HCT116 (cell line): Measurements from ENCODE around the gene CIITA. TPM values are rescaled to one million over a fixed set of nuclear protein-coding genes. Genes with fewer than 3 reads are reported as not detected.

Experiments used
- ATAC-seq: fragments of 200-7000 bp; cut with Tn5 transposase; 2 replicates; pipeline ENCODE4 v1.9.1; 2020; ENCODE audit warnings: mild to moderate bottlenecking, moderate library complexity
- BruUV-seq: library from RNA; stranded (reverse); fragments of 400-500 nt; replicated peaks from 2 replicates; lab custom pipeline; 2021; lab: Mats Ljungman, UMichigan
- CTCF ChIA-PET: fragments of 300-600 bp; sonication (Branson Sonifier 250); formaldehyde crosslinking; loops from one replicate; lab custom pipeline; 2021; ENCODE audit warnings: antibody characterized with exemption; lab: Charles Lee
- POLR2A ChIA-PET: fragments of 300-600, 350-600 bp; sonication (Branson Sonifier 250); formaldehyde crosslinking; loops from one replicate; lab custom pipeline; 2021; ENCODE audit warnings: antibody characterized with exemption; lab: Charles Lee
- RAD21 ChIA-PET, 2 experiments: fragments of 300-600 bp; sonication (Branson Sonifier 250); formaldehyde crosslinking; loops; one replicate each; lab custom pipeline; 2023; ENCODE audit warnings: low total read pairs in 2 of 2; ENCODE audit not compliant: uncharacterized antibody in 2 of 2, unreplicated experiment in 2 of 2, low non-redundant PET in 1 of 2; lab: Charles Lee
- DNase-seq: peaks from one replicate; pipeline ENCODE4 v3.0.0-alpha.2; 2010; ENCODE audit warnings: low read depth, low spot score
- H2AFZ ChIP-seq: fragments of 200-600 bp; shearing (Covaris generic), sonication (generic); 2 replicates; pipeline ENCODE4 v1.6.1; 2017; ENCODE audit warnings: low read depth, mixed run types, mixed read lengths, antibody characterized with exemption, low read length; ENCODE audit not compliant: poor library complexity, severe bottlenecking
- H3K27ac ChIP-seq: 2 replicates; pipeline ENCODE4 v1.5.1; 2012; ENCODE audit warnings: low read depth, low read length
- H3K27me3 ChIP-seq: fragments of 200-600 bp; sonication (generic); 2 replicates; pipeline ENCODE4 v1.6.1; 2016; ENCODE audit warnings: mixed run types, low read length, mixed read lengths; ENCODE audit not compliant: insufficient read depth
- H3K36me3 ChIP-seq, 2 experiments: fragments of 200-500 bp in 1 of 2; fragments of 200-600 bp in 1 of 2; sonication (Bioruptor generic) in 1 of 2; sonication (generic) in 1 of 2; 2 replicates each; pipeline versions ENCODE4 v1.5.1 to v1.6.1; 2014 to 2016; ENCODE audit warnings: low read length in 2 of 2, inconsistent platforms in 1 of 2, mixed read lengths in 1 of 2, mixed run types in 1 of 2; ENCODE audit not compliant: insufficient read depth in 2 of 2, control insufficient read depth in 1 of 2
- H3K4me1 ChIP-seq, 2 experiments: fragments of 200-600 bp in 1 of 2; sonication (generic) in 1 of 2; 2 replicates each; pipeline versions ENCODE4 v1.5.1 to v1.6.1; 2012 to 2017; ENCODE audit warnings: low read length in 2 of 2, inconsistent platforms in 1 of 2, mild to moderate bottlenecking in 1 of 2, mixed read lengths in 1 of 2, mixed run types in 1 of 2, moderate library complexity in 1 of 2; ENCODE audit not compliant: insufficient read depth in 2 of 2, control insufficient read depth in 1 of 2
- H3K4me2 ChIP-seq: fragments of 200-600 bp; sonication (generic); 2 replicates; pipeline ENCODE4 v1.6.1; 2017; ENCODE audit warnings: mixed run types, low read length, mixed read lengths
- H3K4me3 ChIP-seq, 2 experiments: fragments of 200-600 bp in 1 of 2; sonication (generic) in 1 of 2; replicated peaks in 1 of 2; 2 replicates each; pipeline ENCODE4 v1.5.1; 2011 to 2016; ENCODE audit warnings: low read length in 2 of 2, control low read depth in 1 of 2, low read depth in 1 of 2, mild to moderate bottlenecking in 1 of 2, mixed read lengths in 1 of 2, mixed run types in 1 of 2
- H3K79me2 ChIP-seq: fragments of 200-600 bp; sonication (generic); 2 replicates; pipeline ENCODE4 v1.6.1; 2017; ENCODE audit warnings: mild to moderate bottlenecking, mixed run types, low read length, moderate library complexity, mixed read lengths; ENCODE audit not compliant: insufficient read depth
- H3K9ac ChIP-seq: fragments of 200-600 bp; sonication (generic); 2 replicates; pipeline ENCODE4 v1.6.1; 2016; ENCODE audit warnings: low read length, mixed read lengths
- H3K9me2 ChIP-seq: fragments of 200-600 bp; sonication (generic), shearing (Covaris generic); 2 replicates; pipeline ENCODE4 v1.6.1; 2017; ENCODE audit warnings: mixed run types, mild to moderate bottlenecking, moderate library complexity; ENCODE audit not compliant: insufficient read depth
- H3K9me3 ChIP-seq, 2 experiments: fragments of 200-500 bp in 1 of 2; fragments of 200-600 bp in 1 of 2; sonication (Bioruptor generic) in 1 of 2; sonication (generic) in 1 of 2; 2 replicates each; pipeline ENCODE4 v1.6.1; 2014 to 2017; ENCODE audit warnings: low read length in 2 of 2, mixed read lengths in 2 of 2, inconsistent platforms in 1 of 2, low read depth in 1 of 2, mild to moderate bottlenecking in 1 of 2, mixed run types in 1 of 2, moderate library complexity in 1 of 2; ENCODE audit not compliant: control insufficient read depth in 1 of 2, insufficient read depth in 1 of 2
- H4K20me1 ChIP-seq: fragments of 200-600 bp; sonication (generic), shearing (Covaris generic); 2 replicates; pipeline ENCODE4 v1.6.1; 2017; ENCODE audit warnings: mixed run types, mild to moderate bottlenecking, moderate library complexity; ENCODE audit not compliant: insufficient read depth
- ELF1 ChIP-seq: IDR thresholded peaks from 2 replicates; pipeline ENCODE4 v1.6.1; 2012; ENCODE audit warnings: low read depth, borderline replicate concordance
- EZH2 ChIP-seq: fragments of 200-600 bp; sonication (generic); IDR thresholded peaks from 2 replicates; pipeline ENCODE4 v1.6.1; 2017; ENCODE audit warnings: antibody characterized with exemption, mixed run types
- EZH2phosphoT487 ChIP-seq: fragments of 200-600 bp; IDR thresholded peaks from 2 replicates; pipeline ENCODE4 v1.6.1; 2018; ENCODE audit warnings: antibody characterized with exemption, borderline replicate concordance
- JUND ChIP-seq: IDR thresholded peaks from 2 replicates; pipeline ENCODE4 v1.6.1; 2012
- POLR2AphosphoS5 ChIP-seq: IDR thresholded peaks from 2 replicates; pipeline ENCODE4 v1.6.1; 2011; ENCODE audit warnings: mild to moderate bottlenecking, low read depth, low read length, moderate library complexity
- RAD21 ChIP-seq: IDR thresholded peaks from 2 replicates; pipeline ENCODE4 v1.6.1; 2012; ENCODE audit warnings: low read depth, mild to moderate bottlenecking
- SP1 ChIP-seq: IDR thresholded peaks from 2 replicates; pipeline ENCODE4 v1.6.1; 2012; ENCODE audit warnings: low read depth
- SRF ChIP-seq: IDR thresholded peaks from 2 replicates; pipeline ENCODE4 v1.6.1; 2012; ENCODE audit warnings: low read depth
- TCF7L2 ChIP-seq: IDR thresholded peaks from 2 replicates; pipeline ENCODE4 v1.7.0; 2011; ENCODE audit warnings: borderline replicate concordance, inconsistent platforms; ENCODE audit not compliant: insufficient read depth, insufficient read length; ENCODE audit errors: extremely low read depth
- ZFX ChIP-seq: fragments of 450-650 bp; IDR thresholded peaks from 2 replicates; pipeline ENCODE4 v1.6.1; 2017
- ZNF274 ChIP-seq: fragments of 200-500 bp; sonication (Bioruptor generic); IDR thresholded peaks from 2 replicates; pipeline ENCODE4 v1.6.1; 2014; ENCODE audit warnings: mild to moderate bottlenecking, low read depth, low read length, inconsistent platforms
- intact Hi-C: fragments of 100-400 bp; cut with micrococcal nuclease; formaldehyde crosslinking; loops from 2 replicates; pipeline ENCODE4 v1.10.0; 2022
- total RNA-seq: library from RNA; stranded (reverse); gene quantifications from one replicate; pipeline ENCODE4 v1.2.1, GENCODE V29; 2021; ENCODE audit not compliant: unreplicated experiment
- TF ChIP-seq, protein P1 (sequence below), 3 experiments: fragments of 200-600 bp in 1 of 3; sonication (generic) in 1 of 3; IDR thresholded peaks in 2 of 3; conservative IDR thresholded peaks in 1 of 3; 2 replicates each; pipeline ENCODE4 v1.5.1; 2012 to 2017; ENCODE audit warnings: low read depth in 2 of 3, low read length in 2 of 3, antibody characterized with exemption in 1 of 3, borderline replicate concordance in 1 of 3, control low read depth in 1 of 3, mild to moderate bottlenecking in 1 of 3, mixed read lengths in 1 of 3, mixed run types in 1 of 3, moderate library complexity in 1 of 3; ENCODE audit not compliant: insufficient read depth in 1 of 3
- TF ChIP-seq, protein P2 (sequence below): IDR thresholded peaks from 2 replicates; pipeline ENCODE4 v1.6.1; 2012
- TF ChIP-seq, protein P3 (sequence below): IDR thresholded peaks from 2 replicates; pipeline ENCODE4 v1.6.1; 2011; ENCODE audit warnings: mild to moderate bottlenecking, low read length, moderate library complexity; ENCODE audit not compliant: insufficient replicate concordance; ENCODE audit errors: extremely low read depth

Gene CIITA
- total RNA-seq, 1 experiment from 2014 or later, result 0.25 TPM

DNA sequence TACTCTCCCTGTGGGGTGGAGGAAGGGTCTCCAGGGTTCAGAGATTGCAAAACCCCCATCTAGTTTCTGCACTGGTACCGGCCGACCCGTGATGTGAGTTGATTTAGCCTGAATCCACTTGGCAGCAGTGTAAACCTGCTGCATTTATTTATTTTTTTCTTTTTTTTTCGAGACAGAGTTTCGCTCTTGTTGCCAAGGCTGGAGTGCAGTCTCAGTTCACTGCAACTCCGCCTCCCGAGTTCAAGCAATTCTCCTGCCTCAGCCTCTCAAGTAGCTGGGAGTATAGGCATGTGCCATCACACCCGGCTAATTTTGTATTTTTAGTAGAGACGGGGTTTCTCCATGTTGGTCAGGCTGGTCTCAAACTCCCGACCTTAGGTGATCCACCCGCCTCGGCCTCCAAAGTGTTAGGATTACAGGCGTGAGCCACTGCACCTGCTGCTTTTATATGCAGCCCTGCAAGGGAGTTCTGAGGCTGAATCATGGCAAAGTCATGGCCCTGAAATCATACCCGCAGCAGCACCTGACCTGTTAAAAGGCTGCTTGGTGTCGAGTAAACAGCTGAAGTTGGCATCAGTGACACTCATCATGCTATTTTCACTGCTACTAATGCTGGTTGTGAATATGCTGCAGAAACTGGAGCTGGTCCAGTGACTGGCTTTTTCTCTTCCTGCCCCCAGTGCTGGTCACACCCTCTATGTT, 43.9 kb downstream of the CIITA start:
- no peaks in the 10 kb centered on the region for H3K79me2 ChIP-seq
- H3K27ac ChIP-seq, result no peak overlapping the region
- POLR2A ChIA-PET, result interaction anchor here (0.6 kb wide), 1 partner anchor 150 kb away, joined by 5 read pairs; no protein-coding TSS in a partner anchor
- CTCF ChIA-PET, result no interaction called here
- H3K36me3 ChIP-seq, result peaks cover 3 to 4% of the 10 kb centered on the region in 2 experiments; a peak in 2 of 4 replicates
- TF ChIP-seq ZFX (no peak), EZH2phosphoT487 (no peak), EZH2 (no peak), SP1 (no peak), POLR2AphosphoS5 (no peak), SRF (no peak), ELF1 (no peak), ZNF274 (no peak), TCF7L2 (no peak), RAD21 (no peak), JUND (no peak)
- TF ChIP-seq, protein P1, sequence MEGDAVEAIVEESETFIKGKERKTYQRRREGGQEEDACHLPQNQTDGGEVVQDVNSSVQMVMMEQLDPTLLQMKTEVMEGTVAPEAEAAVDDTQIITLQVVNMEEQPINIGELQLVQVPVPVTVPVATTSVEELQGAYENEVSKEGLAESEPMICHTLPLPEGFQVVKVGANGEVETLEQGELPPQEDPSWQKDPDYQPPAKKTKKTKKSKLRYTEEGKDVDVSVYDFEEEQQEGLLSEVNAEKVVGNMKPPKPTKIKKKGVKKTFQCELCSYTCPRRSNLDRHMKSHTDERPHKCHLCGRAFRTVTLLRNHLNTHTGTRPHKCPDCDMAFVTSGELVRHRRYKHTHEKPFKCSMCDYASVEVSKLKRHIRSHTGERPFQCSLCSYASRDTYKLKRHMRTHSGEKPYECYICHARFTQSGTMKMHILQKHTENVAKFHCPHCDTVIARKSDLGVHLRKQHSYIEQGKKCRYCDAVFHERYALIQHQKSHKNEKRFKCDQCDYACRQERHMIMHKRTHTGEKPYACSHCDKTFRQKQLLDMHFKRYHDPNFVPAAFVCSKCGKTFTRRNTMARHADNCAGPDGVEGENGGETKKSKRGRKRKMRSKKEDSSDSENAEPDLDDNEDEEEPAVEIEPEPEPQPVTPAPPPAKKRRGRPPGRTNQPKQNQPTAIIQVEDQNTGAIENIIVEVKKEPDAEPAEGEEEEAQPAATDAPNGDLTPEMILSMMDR (IDR thresholded peaks at IDR 0.05 in 2 of 3, conservative IDR thresholded peaks at IDR 0.05 in 1 of 3; ENCODE audit: borderline replicate concordance in 1 of 3, insufficient read depth in 1 of 3, low read depth in 2 of 3, low read length in 2 of 3), result no peak
- TF ChIP-seq, protein P2, sequence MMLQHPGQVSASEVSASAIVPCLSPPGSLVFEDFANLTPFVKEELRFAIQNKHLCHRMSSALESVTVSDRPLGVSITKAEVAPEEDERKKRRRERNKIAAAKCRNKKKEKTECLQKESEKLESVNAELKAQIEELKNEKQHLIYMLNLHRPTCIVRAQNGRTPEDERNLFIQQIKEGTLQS, result no peak
- TF ChIP-seq, protein P3, sequence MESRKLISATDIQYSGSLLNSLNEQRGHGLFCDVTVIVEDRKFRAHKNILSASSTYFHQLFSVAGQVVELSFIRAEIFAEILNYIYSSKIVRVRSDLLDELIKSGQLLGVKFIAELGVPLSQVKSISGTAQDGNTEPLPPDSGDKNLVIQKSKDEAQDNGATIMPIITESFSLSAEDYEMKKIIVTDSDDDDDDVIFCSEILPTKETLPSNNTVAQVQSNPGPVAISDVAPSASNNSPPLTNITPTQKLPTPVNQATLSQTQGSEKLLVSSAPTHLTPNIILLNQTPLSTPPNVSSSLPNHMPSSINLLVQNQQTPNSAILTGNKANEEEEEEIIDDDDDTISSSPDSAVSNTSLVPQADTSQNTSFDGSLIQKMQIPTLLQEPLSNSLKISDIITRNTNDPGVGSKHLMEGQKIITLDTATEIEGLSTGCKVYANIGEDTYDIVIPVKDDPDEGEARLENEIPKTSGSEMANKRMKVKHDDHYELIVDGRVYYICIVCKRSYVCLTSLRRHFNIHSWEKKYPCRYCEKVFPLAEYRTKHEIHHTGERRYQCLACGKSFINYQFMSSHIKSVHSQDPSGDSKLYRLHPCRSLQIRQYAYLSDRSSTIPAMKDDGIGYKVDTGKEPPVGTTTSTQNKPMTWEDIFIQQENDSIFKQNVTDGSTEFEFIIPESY, result no peak
- H3K4me1 ChIP-seq, result peaks cover 7 to 34% of the 10 kb centered on the region in 2 experiments; a peak in 3 of 4 replicates
- ATAC-seq, result no peak
- H3K9ac ChIP-seq, result no peak overlapping the region
- no peak overlapping the region for H3K4me3 ChIP-seq
- BruUV-seq, result no TSS peak
- no peaks in the 10 kb centered on the region for H3K9me3 ChIP-seq
- no peaks in the 10 kb centered on the region for H4K20me1 ChIP-seq
- RAD21 ChIA-PET, result no interaction called here
- H3K4me2 ChIP-seq, result no peak overlapping the region
- no peak overlapping the region for H2AFZ ChIP-seq
- intact Hi-C loops, result no loop called here
- no peak for DNase-seq
- H3K9me2 ChIP-seq, result no peaks in the 10 kb centered on the region
- no peaks in the 10 kb centered on the region for H3K27me3 ChIP-seq
